Cardiac muscle cell (in vitro differentiated cells and primary cell): ENCODE results near the gene ANXA4. TPM values are rescaled to one million over a fixed set of nuclear protein-coding genes. Genes with fewer than 3 reads are reported as not detected.

Experiments used
- DNase-seq, 2 donors: peaks; one replicate each; pipeline versions ENCODE4 v3.0.0 to v3.0.0-alpha.2; 2010 to 2017; ENCODE audit warnings: low read depth in 1 of 2, low spot score in 1 of 2
- H3K27ac ChIP-seq: fragments of 200-600 bp; sonication (generic); 2 replicates; pipeline ENCODE4 v1.5.1; 2016
- H3K27me3 ChIP-seq: fragments of 200-600 bp; sonication (generic); 2 replicates; pipeline ENCODE4 v1.6.0; 2016; ENCODE audit warnings: control low read depth
- H3K36me3 ChIP-seq: fragments of 200-600 bp; sonication (generic); 2 replicates; pipeline ENCODE4 v1.5.1; 2016; ENCODE audit warnings: control low read depth
- H3K4me1 ChIP-seq: fragments of 200-600 bp; sonication (generic); 2 replicates; pipeline ENCODE4 v1.8.1; 2017; ENCODE audit warnings: low read depth, mild to moderate bottlenecking, mixed run types
- H3K4me3 ChIP-seq: fragments of 200-600 bp; sonication (generic); 2 replicates; pipeline ENCODE4 v1.5.1; 2016; ENCODE audit warnings: mild to moderate bottlenecking
- H3K9me3 ChIP-seq: fragments of 200-600 bp; sonication (generic); 2 replicates; pipeline ENCODE4 v1.5.1; 2017; ENCODE audit warnings: low read depth, mild to moderate bottlenecking, control low read depth
- polyA plus RNA-seq: library from polyadenylated mRNA; unstranded; fragments of >200 nt; fragmentation: Nextera tagmentation; extraction: Ambion mirVana; gene quantifications from 2 replicates; pipeline ENCODE4 v1.2.1, GENCODE V29; 2016
- total RNA-seq: library from RNA; depleted of rRNA; stranded (reverse); fragments of >200 nt; gene quantifications from 2 replicates; pipeline ENCODE4 v1.2.3, GENCODE V29; 2016
- TF ChIP-seq, protein P1 (sequence below): IDR thresholded peaks from 2 replicates; pipeline ENCODE4 v1.5.1; 2012; ENCODE audit warnings: low read depth, mild to moderate bottlenecking, low read length

Gene ANXA4
- total and polyA plus RNA-seq, 2 experiments from 2014 or later: 18.0 to 27.2 TPM

GRCh38 chr2:69725706-69726360 is 16.1 kb upstream of the ANXA4 start:
- peaks cover 9% of the 10 kb centered on the region for H3K4me1 ChIP-seq
- H3K27ac ChIP-seq: peak overlapping the region; percentile 20
- H3K4me3 ChIP-seq: no peak overlapping the region
- TF ChIP-seq, protein P1, sequence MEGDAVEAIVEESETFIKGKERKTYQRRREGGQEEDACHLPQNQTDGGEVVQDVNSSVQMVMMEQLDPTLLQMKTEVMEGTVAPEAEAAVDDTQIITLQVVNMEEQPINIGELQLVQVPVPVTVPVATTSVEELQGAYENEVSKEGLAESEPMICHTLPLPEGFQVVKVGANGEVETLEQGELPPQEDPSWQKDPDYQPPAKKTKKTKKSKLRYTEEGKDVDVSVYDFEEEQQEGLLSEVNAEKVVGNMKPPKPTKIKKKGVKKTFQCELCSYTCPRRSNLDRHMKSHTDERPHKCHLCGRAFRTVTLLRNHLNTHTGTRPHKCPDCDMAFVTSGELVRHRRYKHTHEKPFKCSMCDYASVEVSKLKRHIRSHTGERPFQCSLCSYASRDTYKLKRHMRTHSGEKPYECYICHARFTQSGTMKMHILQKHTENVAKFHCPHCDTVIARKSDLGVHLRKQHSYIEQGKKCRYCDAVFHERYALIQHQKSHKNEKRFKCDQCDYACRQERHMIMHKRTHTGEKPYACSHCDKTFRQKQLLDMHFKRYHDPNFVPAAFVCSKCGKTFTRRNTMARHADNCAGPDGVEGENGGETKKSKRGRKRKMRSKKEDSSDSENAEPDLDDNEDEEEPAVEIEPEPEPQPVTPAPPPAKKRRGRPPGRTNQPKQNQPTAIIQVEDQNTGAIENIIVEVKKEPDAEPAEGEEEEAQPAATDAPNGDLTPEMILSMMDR: no peak
- no peaks in the 10 kb centered on the region for H3K27me3 ChIP-seq
- H3K9me3 ChIP-seq: no peaks in the 10 kb centered on the region
- no peak for DNase-seq
- no peaks in the 10 kb centered on the region for H3K36me3 ChIP-seq

GRCh38 chr2:69729266-69729665 is 12.7 kb upstream of the ANXA4 start:
- TF ChIP-seq, protein P1: no peak
- peak overlapping the region; percentile 71 for H3K27ac ChIP-seq
- H3K4me3 ChIP-seq: no peak overlapping the region
- no peaks in the 10 kb centered on the region for H3K9me3 ChIP-seq
- H3K4me1 ChIP-seq: peaks cover 9% of the 10 kb centered on the region
- no peaks in the 10 kb centered on the region for H3K27me3 ChIP-seq
- H3K36me3 ChIP-seq: no peaks in the 10 kb centered on the region
- DNase-seq: no peak

DNA sequence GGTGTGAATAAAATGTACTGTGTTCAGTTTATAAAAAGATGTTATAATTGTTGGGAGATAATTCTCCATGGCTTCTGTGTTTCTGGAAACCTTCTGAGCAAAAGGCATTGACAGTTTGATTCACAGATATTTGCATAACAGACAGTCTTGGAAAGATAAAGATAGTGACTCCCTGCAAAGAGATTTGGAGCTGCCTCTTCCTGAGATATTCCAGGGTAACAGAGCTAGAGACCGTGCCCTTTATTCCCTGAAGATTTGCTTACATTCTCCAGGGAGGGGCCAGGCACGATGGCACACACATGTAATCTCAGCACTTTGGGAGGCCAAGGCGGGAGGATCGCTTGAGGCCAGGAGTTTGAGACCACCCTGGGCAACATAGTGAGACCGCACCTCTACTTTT is 12.2 kb upstream of the ANXA4 start:
- peaks cover 9% of the 10 kb centered on the region for H3K4me1 ChIP-seq
- DNase-seq: no peak
- H3K27ac ChIP-seq: peak overlapping the region; percentile 71
- H3K27me3 ChIP-seq: no peaks in the 10 kb centered on the region
- TF ChIP-seq, protein P1: no peak
- no peaks in the 10 kb centered on the region for H3K36me3 ChIP-seq
- H3K9me3 ChIP-seq: no peaks in the 10 kb centered on the region
- no peak overlapping the region for H3K4me3 ChIP-seq

- Histone ChIP-seq H3K36me3 (no peaks in the 10 kb centered on the region), H3K4me3 (no peak overlapping the region), H3K4me1 (peaks cover 9% of the 10 kb centered on the region), H3K9me3 (no peaks in the 10 kb centered on the region), H3K27ac (no peak overlapping the region), H3K27me3 (no peaks in the 10 kb centered on the region)
- TF ChIP-seq, protein P1: no peak
- DNase-seq: no peak
Measured at GRCh38 chr2:69731147-69731970, 10.6 kb upstream of the ANXA4 start.

DNA sequence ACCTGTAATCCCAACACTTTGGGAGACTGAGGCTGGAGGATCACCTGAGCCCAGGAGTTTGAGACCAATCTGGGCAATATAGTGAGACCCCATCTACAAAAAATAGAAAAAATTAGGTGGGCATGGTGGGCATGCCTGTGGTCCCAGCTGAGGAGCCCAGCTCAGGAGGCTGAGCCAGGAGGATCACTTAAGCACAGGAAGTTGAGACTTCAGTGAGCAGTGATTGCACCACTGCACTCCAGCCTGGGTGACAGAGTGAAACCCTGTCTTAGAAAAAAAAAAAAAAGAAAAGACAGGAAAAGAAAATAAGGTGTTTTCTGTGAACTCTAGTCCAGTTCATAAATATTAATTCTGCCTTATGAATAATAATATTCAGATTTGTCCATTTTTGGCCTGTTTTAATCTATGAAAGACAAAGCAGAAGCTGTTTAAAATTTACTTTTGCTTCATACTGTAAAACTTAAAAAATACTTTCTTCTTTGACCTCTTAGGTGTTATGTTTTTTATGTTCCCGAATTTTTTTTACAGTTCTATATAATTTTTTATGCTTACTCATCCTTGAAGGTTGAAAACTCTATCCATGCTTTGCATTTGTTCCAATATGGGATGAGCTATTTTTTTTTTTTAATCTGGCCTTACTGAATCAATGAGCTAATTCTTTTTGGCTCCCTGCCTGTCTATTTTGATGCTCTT is 8.4 kb upstream of the ANXA4 start:
- Histone ChIP-seq H3K27me3 (no peaks in the 10 kb centered on the region), H3K27ac (no peak overlapping the region), H3K4me3 (no peak overlapping the region), H3K36me3 (no peaks in the 10 kb centered on the region), H3K9me3 (no peaks in the 10 kb centered on the region), H3K4me1 (peaks cover 17% of the 10 kb centered on the region)
- no peak for DNase-seq
- TF ChIP-seq, protein P1: no peak
